Stimulated activated CD8-positive, alpha-beta memory T cell treated with anti-CD3 and anti-CD28 coated beads, Interleukin-12 subunit alpha, Interleukin-12 subunit beta, amount 100 ng/mL, for 24 hours (primary cell): ENCODE measurements around the gene OR10P1.
"Not testable (repeated sequence)": the region's sequence is repeated elsewhere in the genome, so short reads cannot be mapped to it uniquely, and the experiment has no call there.

ENCODE experiments used
- DNase-seq: peaks from one replicate; pipeline ENCODE4 v3.0.0-alpha.2; 2020; ENCODE audit errors: extremely low read depth

OR10P1 gene

GRCh38 chr12:55636853-55637252 is at the start of gene OR10P1:
TSS of gene OR10P1 (plus strand) at chr12:55636892. CDS start at chr12:55636892, 0 bp downstream.
- no peak for DNase-seq

- not testable (repeated sequence) for DNase-seq
These were observed 46.5 kb upstream of the OR10P1 start for GRCh38 chr12:55590152-55590551.

- DNase-seq: no peak
These were observed 28.7 kb upstream of the OR10P1 start for GRCh38 chr12:55607821-55608594.

GRCh38 chr12:55610598-55610997 is 26.1 kb upstream of the OR10P1 start:
- no peak for DNase-seq

GRCh38 chr12:55612646-55613045 is 24.0 kb upstream of the OR10P1 start:
- DNase-seq: no peak

GRCh38 chr12:55614764-55615163 is 21.9 kb upstream of the OR10P1 start:
- no peak for DNase-seq

GRCh38 chr12:55619354-55620138 is 17.1 kb upstream of the OR10P1 start:
- no peak for DNase-seq

- no peak for DNase-seq
These were observed 12.6 kb upstream of the OR10P1 start for GRCh38 chr12:55624056-55624455.

GRCh38 chr12:55626154-55626553 is 10.5 kb upstream of the OR10P1 start:
- no peak for DNase-seq

- no peak for DNase-seq
These were observed 7.4 kb upstream of the OR10P1 start for GRCh38 chr12:55629058-55629841.

- DNase-seq: no peak
These were observed 5.6 kb upstream of the OR10P1 start for GRCh38 chr12:55631056-55631455.

- DNase-seq: no peak
These were observed 5.0 kb upstream of the OR10P1 start for GRCh38 chr12:55631733-55632132.

GRCh38 chr12:55633151-55633550 is 3.5 kb upstream of the OR10P1 start:
- no peak for DNase-seq

- DNase-seq: no peak
These were observed 506 bp upstream of the OR10P1 start for GRCh38 chr12:55636116-55636655.

- DNase-seq: no peak
These were observed 775 bp downstream of the OR10P1 start for GRCh38 chr12:55637467-55637866.

- DNase-seq: no peak
These were observed 4.9 kb downstream of the OR10P1 start for GRCh38 chr12:55641595-55641994.

GRCh38 chr12:55642267-55642666 is 5.6 kb downstream of the OR10P1 start:
- no peak for DNase-seq

- DNase-seq: no peak
These were observed 6.0 kb downstream of the OR10P1 start for GRCh38 chr12:55642669-55643068.

- no peak for DNase-seq
These were observed 7.9 kb downstream of the OR10P1 start for GRCh38 chr12:55644591-55644990.

GRCh38 chr12:55647027-55647426 is 10.3 kb downstream of the OR10P1 start:
- DNase-seq: no peak

- not testable (repeated sequence) for DNase-seq
These were observed 14.1 kb downstream of the OR10P1 start for GRCh38 chr12:55650620-55651298.
